Activated CD4-positive, alpha-beta T cell treated with anti-CD3 and anti-CD28 coated beads, Interleukin-2, Interleukin-6, amounts not matched to agents 100 ng/mL and 50 ng/mL, durations not matched to agents 16 hours and 8 hours (primary cell): ENCODE measurements around the gene PTTG1.

Experiments used
- DNase-seq: peaks from one replicate; pipeline ENCODE4 v3.0.0-alpha.2; 2020

PTTG1 gene

GRCh38 chr5:160475864-160476438 is 54.3 kb downstream of the PTTG1 start:
- DNase-seq: no peak

- DNase-seq: no peak
Measured at GRCh38 chr5:160477266-160477970, 55.8 kb downstream of the PTTG1 start.

- DNase-seq: no peak
Measured at GRCh38 chr5:160478163-160478562, 56.5 kb downstream of the PTTG1 start.
